Epithelial cell of proximal tubule (primary cell): ENCODE measurements around the gene RGL2. TPM values are rescaled to one million over a fixed set of nuclear protein-coding genes. Genes with fewer than 3 reads are reported as not detected.

ENCODE experiments used
- DNase-seq: peaks from one replicate; pipeline ENCODE4 v3.0.0-alpha.2; 2011; ENCODE audit warnings: low read depth
- H3K4me3 ChIP-seq: 2 replicates; pipeline ENCODE4 v1.5.1; 2011; ENCODE audit warnings: low read depth, mild to moderate bottlenecking, low read length
- CTCF ChIP-seq: conservative IDR thresholded peaks from 2 replicates; pipeline ENCODE4 v1.5.1; 2012; ENCODE audit warnings: low read depth, mild to moderate bottlenecking, low read length
- total RNA-seq: library from RNA; depleted of rRNA; stranded (reverse); fragments of >200 nt; gene quantifications from 2 replicates; pipeline ENCODE4 v1.2.3, GENCODE V29; 2015

RGL2 gene
- total RNA-seq, 1 donor from 2014 or later: 46.8 TPM

- DNase-seq: no peak
These were observed 47.2 kb downstream of the RGL2 start for GRCh38 chr6:33251395-33252012.

DNA sequence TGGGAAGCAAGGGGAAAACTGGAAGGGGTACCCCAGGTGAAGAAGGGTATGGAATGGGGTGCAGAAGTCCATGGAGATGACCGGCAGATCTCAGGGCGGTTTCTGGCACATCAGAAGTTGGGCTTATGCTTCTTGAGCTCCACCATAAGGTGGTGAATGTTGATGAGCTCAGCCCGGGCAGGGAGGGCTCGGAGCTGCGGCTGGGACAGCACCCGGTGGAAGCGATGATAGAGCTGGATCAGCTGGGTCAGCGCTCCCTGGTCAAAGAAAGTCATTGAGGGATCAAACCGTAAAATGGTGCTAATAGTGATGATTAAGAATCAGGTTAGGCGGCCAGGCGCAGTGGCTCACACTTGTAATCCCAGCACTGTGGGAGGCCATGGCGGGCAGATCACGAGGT, 48.0 kb downstream of the RGL2 start:
- peak overlapping the region; percentile 25 for H3K4me3 ChIP-seq
- TF ChIP-seq CTCF: no peak
- no peak for DNase-seq

More at GRCh38 chr6:33251395-33252012, 47.2 kb downstream of the RGL2 start:
- no peak overlapping the region for H3K4me3 ChIP-seq
- TF ChIP-seq CTCF: no peak

DNA sequence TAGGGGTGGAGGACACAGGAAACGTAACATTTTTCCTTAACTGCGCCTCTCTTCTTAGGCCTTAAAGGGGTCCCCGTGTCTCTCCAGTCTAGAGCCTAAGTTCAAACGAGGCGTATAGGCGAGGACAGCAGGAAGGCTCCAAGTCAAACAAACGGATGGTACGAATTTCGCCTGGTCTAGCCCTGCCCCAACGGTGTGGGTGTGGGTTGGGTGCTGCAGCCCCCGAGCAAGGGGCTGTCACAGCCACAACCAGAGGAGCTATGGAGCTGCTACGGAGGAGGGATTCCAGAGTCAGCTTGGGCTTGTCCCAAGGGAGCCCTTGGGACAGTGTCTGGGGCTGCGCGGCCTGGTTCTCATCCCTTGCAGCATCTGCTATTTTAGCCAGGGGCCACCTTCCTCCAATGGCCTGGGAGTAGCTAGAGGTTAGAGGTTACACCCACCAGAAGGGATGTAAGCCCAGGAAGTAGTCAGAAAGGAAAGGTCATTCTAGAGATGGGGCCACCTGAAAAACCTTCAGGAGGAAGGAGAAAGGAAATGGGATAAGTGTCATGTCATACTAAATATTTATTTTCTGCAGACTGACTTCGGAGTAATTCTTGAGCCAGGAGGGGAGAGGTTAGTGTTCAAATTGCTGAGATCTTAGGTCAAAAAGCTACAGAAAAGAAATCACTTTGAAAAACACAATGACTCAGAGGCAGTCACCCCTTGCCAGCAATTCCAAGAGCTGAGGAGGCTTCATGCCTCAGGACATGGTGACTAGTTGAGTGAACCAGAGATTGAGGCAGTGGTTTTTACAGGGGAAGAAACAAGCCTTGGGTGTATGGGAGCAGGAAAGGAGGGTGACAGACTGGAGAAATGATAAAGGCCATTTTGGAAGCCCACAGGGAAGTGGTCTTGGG, 48.8 kb downstream of the RGL2 start:
- no peak for TF ChIP-seq CTCF
- H3K4me3 ChIP-seq: peak overlapping the region; percentile 79
- peak; percentile 81 for DNase-seq

DNA sequence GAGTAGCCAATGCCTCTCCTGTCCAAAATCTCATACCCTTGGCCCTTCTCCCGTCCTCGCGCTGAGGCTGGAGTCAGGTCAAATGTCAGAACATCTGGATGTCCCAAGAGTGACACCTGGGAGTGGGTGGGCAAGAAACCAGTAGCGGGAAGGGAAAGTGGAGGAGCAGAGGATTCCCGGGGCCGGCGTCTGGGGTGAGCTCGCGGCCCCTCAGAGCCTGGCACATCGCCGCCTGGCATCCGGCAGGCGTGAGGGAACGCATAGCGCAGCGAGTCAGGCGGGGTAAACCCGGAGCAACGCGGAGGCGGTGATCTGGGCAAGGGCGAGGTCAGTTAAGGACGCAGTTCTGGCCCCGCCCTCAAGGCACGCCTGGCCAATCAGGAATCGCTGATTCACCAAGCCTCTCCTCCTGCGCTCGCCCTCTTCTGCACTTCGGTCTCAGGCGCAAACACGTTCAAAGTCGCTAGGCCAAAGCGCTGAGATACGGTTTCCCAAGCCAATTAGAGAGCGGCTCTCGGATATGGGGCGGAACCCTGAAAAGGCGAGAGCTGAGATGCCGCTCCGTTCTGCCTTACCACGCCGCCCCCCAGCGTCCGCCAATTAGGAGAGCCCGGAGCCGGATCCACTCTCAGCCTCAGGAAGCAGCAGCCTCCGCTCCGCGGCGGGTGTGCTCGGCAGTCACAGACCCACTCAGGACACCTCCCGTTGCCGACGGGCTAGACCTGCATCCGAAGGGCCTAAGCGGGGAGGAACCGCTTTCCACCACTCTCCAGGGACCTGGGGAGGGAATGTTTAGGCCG, 49.6 kb downstream of the RGL2 start:
- peak; percentile 92 for DNase-seq

GRCh38 chr6:33248643-33248931, 50.2 kb downstream of the RGL2 start:
- H3K4me3 ChIP-seq: peak overlapping the region; percentile 46
- no peak for DNase-seq
- no peak for TF ChIP-seq CTCF

More for the DNA sequence above, 49.6 kb downstream of the RGL2 start:
- TF ChIP-seq CTCF: no peak
- H3K4me3 ChIP-seq: peak overlapping the region; percentile 79

DNA sequence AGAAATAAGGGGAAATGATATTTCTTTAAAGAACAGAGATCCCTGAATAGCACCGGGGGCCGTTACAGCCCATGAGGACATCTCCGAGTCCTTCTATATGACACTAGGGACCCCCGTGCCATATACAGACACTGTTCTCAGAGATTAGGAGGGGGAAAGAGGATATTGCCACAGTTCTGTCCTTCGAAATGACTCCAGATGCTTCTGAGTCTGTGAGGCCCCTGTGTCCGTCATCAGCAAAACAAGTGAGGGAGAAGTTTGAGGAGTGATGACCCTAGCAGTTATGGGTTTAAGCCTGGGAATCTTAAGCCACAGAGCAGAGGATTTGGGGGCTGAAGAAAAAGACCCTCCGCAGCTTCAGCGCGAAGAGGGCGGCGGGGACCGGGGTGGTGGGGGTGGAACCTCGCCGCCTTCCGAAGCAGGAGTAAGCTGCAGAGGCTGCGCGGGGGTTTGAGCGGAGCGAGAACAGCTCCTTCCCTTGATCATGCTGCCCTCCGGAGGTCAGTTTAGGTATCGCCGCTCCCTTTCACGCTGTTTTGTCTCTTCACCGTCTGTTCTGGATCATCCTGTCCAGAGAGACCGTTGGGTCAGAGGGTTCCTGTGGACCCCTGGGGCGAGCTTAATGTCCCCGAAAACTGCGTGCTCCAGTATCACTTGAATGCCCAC, 50.6 kb downstream of the RGL2 start:
- peak; percentile 88 for TF ChIP-seq CTCF
- DNase-seq: no peak
- H3K4me3 ChIP-seq: peak overlapping the region; percentile 46
